HG02798 (cell line): ENCODE results near the gene MAJIN.
"Not testable (repeated sequence)": the region's sequence is repeated elsewhere in the genome, so short reads cannot be mapped to it uniquely, and the experiment has no call there.

Source experiments
- ATAC-seq: cut with Tn5 transposase; IDR thresholded peaks from one replicate; pipeline ENCODE4 v1.9.1; 2021; ENCODE audit warnings: mild to moderate bottlenecking; ENCODE audit not compliant: unreplicated experiment, poor library complexity

MAJIN gene

GRCh38 chr11:64994318-64994717 lies 22.4 kb upstream of the MAJIN start:
- ATAC-seq = no peak

GRCh38 chr11:64990222-64990923 lies 18.5 kb upstream of the MAJIN start:
- ATAC-seq = no peak

GRCh38 chr11:64989416-64989815 lies 17.5 kb upstream of the MAJIN start:
- no peak for ATAC-seq

- ATAC-seq = no peak
Measured at GRCh38 chr11:64987998-64988854, 16.3 kb upstream of the MAJIN start.

- ATAC-seq = not testable (repeated sequence)
Measured at GRCh38 chr11:64983339-64983738, 11.4 kb upstream of the MAJIN start.

- no peak for ATAC-seq
Measured at GRCh38 chr11:64976651-64977050, 4.7 kb upstream of the MAJIN start.

- ATAC-seq = no peak
Measured at GRCh38 chr11:64974124-64974523, 2.2 kb upstream of the MAJIN start.

- ATAC-seq = no peak
Measured at GRCh38 chr11:64970731-64971151, 1.2 kb downstream of the MAJIN start.

- no peak for ATAC-seq
Measured at GRCh38 chr11:64969209-64969608, 2.7 kb downstream of the MAJIN start.

- no peak for ATAC-seq
Measured at GRCh38 chr11:64967375-64967774, 4.5 kb downstream of the MAJIN start.

- ATAC-seq = no peak
Measured at GRCh38 chr11:64963072-64963631, 8.8 kb downstream of the MAJIN start.

GRCh38 chr11:64960719-64961118 lies 11.2 kb downstream of the MAJIN start:
- no peak for ATAC-seq

- ATAC-seq = no peak
Measured at GRCh38 chr11:64959498-64959897, 12.4 kb downstream of the MAJIN start.

GRCh38 chr11:64954201-64954600 lies 17.7 kb downstream of the MAJIN start:
- no peak for ATAC-seq

- no peak for ATAC-seq
Measured at GRCh38 chr11:64951529-64951928, 20.4 kb downstream of the MAJIN start.

- no peak for ATAC-seq
Measured at GRCh38 chr11:64947208-64947814, 24.6 kb downstream of the MAJIN start.

GRCh38 chr11:64936539-64936938 lies 35.4 kb downstream of the MAJIN start:
- no peak for ATAC-seq

- ATAC-seq = no peak
Measured at GRCh38 chr11:64935359-64936081, 36.4 kb downstream of the MAJIN start, which contains the start of gene GPHA2. TSS of gene GPHA2 (minus strand) at chr11:64935893. CDS start at chr11:64935460, 433 bp downstream.

- no peak for ATAC-seq
Measured at GRCh38 chr11:64934682-64935358, 37.1 kb downstream of the MAJIN start.
